Lower leg skin (tissue), 3 donors: ENCODE data around the gene RMND5B.

Experiments used
- CTCF ChIP-seq, 3 donors: fragments of 450-650 bp; IDR thresholded peaks; one replicate each; pipeline ENCODE4 v1.5.1; 2016; ENCODE audit warnings: antibody characterized with exemption in 3 of 3, mild to moderate bottlenecking in 3 of 3, moderate library complexity in 2 of 3
- POLR2A ChIP-seq, 2 donors: fragments of 450-650 bp; IDR thresholded peaks; one replicate each; pipeline ENCODE4 v1.6.1; 2016 to 2017; ENCODE audit warnings: antibody characterized with exemption in 2 of 2, mild to moderate bottlenecking in 1 of 2, moderate library complexity in 1 of 2

- TF ChIP-seq CTCF (IDR thresholded peaks at IDR 0.05) (no peak), POLR2A (IDR thresholded peaks at IDR 0.05) (no peak)
These were observed 56.2 kb downstream of the RMND5B start, which contains the start of gene GMCL2 for GRCh38 chr5:178187014-178187413.
